Activated CD4-positive, alpha-beta T cell treated with anti-CD3 and anti-CD28 coated beads for 24 hours (primary cell): ENCODE results near the gene ADD2.

Experiments used
- DNase-seq, 2 donors: peaks; one replicate each; pipeline ENCODE4 v3.0.0-alpha.2; 2020; ENCODE audit warnings: low read depth in 2 of 2

Gene ADD2

GRCh38 chr2:70698847-70699246, 69.2 kb downstream of the ADD2 start:
- DNase-seq, result no peak

DNA sequence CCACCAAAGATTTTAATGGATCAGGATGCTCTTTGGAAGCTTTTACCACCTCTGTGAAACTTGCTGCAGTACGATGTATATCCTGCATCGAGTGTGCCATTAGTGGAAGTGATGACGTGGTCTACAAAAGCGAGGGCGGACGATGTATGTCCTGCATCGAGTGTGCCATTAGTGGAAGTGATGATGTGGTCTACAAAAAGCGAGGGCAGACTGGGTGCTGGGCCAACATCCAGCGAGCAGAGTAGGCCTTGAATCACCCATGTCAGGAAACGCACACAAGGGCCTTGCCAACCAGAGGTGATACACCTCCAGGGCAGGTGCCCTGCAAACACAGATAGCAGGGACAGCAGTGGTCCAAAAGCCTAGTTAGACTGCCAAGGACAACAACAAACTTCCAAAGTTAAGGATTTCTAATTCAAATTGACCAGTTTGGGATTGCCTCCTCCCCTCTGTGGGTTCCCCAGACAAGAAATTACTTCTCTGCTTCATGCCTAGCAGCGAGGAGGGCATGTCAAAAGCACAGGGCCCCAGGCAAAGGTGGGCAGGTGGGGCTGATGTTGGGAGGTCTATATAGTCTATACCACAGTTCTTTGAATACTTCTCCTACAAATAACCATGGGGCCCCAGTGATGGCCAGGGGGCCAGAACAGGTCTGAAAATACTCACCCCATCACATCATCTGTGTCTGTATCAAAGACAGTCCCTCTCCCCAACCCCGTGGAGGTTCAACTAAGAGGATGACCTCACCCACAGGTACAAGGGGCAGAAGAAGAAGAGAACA, 70.2 kb downstream of the ADD2 start:
- no peak for DNase-seq

DNA sequence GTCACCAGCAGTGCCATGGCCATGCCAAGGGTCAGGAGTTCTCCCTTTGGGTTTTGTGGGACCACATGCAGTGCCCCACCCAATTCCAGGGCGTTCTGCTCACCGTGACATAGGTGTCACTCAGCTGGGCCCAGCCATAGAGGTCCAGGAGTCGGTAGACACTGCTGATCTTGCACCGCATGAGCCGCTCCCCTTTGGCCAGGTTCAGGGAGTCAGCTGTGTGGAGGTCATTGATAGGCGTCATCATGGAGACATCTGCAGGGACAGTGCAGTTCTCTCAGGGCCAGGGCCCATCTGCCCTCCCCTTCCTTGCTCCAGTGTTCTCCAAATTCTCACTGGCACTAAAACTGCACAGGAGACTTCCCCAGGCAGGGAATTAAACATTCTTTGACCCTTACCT, 71.9 kb downstream of the ADD2 start:
- no peak for DNase-seq

- no peak for DNase-seq
Observed at GRCh38 chr2:70692256-70692655, 75.7 kb downstream of the ADD2 start.

GRCh38 chr2:70691497-70692140, 76.4 kb downstream of the ADD2 start:
- DNase-seq, result no peak

DNA sequence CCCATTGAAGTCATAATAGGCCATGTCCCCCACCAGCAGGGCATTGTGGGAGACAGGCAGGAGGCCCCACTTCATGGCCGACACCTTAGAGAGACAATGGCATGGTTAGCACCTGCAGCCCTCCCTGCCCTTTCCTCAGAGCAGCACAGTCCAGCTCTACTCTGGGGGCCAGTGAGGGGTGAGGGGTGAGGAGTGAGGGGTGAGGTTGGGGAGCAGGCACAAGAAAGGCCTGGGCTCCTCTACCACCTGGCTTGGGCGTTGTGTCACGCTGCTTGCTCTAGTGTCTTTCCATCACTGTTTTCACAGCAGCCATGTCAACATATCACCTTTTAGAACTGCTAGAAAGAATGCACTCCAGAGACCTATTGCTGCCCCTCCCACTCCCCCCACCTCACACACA, 77.2 kb downstream of the ADD2 start:
- no peak for DNase-seq

DNA sequence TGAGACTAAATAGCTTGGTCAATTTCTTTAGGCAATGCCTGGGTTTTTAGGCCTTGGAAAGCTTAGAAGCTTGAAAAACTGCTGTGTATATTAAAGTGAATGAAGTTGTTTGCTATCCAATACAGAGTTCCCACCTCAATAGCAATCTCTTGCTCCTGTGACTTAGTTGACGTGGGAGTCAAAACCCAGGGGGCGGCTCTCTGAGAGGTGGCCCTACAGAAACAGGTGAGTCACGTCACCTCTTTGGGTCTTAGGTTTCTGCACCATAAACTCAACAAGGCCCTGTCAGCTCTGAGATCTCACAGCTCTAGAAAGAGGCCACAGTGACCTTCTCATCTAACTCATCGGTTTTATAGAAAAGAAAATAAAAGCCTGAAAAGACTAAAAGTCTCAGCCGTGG, 79.6 kb downstream of the ADD2 start:
- DNase-seq, result no peak

GRCh38 chr2:70687461-70687795, 80.6 kb downstream of the ADD2 start:
- no peak for DNase-seq

- DNase-seq, result no peak
Observed at GRCh38 chr2:70686577-70687460, 81.2 kb downstream of the ADD2 start.

- no peak for DNase-seq
Observed at GRCh38 chr2:70685771-70686171, 82.2 kb downstream of the ADD2 start.

DNA sequence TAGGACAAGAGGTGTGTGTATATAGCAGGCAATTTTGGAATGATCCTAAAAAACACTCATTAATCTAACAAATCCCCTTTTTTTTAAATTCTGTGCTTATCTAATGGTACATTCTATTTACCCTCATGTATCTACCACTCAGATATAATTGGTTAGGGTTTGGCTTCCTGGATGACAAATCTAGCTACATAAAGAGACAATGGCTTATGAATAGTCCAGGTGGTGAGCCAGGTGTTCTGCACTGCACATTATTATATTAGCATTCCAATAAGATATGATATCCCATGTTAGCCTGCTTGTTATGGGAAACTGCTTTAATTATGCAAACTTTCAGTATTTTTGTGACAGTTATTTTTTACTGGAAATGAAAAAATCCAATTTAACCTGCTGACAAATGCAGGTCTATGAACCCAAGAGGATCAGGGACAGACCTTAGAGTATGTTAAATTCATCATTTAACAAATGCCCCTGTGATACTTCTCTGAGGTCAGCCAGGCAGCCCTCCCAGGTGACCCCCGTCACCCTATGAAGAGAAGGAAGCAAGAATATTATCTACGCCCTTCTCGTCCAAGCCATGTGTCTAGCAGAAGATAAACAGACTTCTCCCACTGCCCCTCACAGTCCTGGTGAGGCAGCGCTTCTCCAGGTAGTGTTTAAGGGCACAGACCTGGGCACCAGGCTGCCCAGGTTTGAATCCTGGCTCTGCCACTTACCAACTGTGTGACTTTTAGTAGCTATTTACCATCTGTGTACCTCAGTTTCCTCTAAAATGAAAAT, 83.0 kb downstream of the ADD2 start:
- DNase-seq, result no peak

DNA sequence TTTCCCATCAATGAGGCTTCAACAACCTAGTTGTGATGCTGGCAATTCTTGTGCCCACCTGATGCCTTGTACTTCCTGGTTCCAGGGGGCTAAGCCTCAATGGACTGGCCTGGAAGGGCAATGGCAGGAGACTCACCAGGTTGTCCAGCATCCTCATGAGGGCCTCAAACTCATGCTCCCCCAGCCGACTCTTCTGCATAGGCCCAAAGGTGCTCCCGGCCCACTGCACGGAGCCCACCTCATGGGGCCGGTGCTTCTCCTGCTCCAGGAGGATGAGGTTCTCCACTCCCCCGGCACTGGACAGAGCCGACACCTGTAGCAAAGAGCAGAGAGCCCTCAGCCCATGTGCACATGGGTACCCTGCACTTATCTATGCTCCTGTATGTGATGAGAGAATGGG, 84.5 kb downstream of the ADD2 start:
- no peak for DNase-seq

GRCh38 chr2:70680735-70681134, 87.3 kb downstream of the ADD2 start:
- DNase-seq, result no peak

DNA sequence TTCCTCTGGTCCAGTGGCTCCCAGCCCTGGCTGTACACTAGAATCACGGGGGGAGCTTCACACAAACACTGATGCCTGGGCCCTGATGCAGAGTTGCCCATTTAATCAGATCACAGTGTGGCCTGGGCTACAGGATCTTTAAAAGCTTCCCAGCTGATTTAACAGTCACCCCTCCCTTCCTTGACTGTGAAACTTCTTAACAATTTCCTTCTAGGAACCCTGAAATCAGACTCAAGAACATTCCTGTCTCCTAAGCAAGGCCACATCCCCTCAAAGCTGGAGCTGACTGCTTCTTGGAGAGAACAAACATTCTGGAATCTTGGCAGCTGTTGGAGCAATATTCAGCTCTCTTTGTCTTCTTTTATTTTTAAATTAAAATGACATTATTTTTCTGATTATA, 88.7 kb downstream of the ADD2 start:
- no peak for DNase-seq

- no peak for DNase-seq
Observed at GRCh38 chr2:70678576-70679143, 89.3 kb downstream of the ADD2 start.

DNA sequence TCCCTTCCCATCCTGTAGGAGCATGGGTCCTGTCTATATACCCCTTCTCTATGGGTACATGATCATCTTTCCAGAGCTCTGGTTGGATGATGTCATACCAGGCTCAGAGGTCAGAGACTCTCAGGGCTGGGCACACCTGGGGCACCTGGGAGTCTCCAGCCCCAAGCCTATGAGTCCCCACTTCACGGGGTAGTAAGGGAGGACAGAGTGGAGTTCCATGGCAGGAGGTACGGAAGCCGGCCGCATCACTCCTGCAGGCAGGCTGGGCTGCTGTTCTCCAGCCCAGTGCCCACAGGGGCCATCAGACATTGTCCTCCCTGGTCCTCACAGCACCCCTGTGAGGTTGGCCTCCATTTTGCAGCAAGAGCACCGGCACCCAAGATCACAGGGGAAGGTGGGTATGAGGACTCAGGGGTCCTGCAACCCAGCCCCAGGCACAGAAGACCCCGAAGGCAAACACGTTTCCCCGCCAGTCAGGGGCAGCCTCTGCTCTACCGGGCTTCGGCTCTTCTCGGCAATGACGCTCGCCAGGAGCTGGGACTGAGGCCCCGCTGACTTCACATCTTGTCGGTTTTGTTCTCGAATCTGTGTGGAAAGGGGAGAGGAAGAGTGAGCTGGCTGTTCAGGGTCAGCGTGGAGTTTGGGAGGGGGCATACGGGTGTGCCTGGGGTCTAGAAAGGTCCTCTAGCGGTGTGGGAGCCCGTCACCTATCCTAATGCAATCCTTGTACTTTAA, 91.5 kb downstream of the ADD2 start:
- DNase-seq, result no peak

DNA sequence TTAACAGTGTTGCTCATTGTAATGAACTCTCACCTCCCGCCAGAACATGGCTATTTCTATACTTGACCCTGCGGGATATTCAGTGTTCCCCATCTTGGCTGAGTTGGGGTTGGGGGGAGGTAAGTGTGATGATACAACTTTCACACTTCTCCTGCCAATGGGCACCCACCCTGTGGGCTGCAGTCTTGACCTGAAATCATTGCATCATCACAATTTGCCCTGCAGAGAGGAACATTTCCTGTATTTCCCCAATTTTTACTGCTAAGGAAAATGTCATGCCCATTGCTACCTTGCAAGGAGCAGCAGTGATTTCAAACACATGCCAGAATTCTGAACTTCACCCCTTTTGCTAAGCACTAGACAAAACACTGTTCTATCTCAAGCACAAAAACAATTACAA, 92.1 kb downstream of the ADD2 start:
- no peak for DNase-seq

DNA sequence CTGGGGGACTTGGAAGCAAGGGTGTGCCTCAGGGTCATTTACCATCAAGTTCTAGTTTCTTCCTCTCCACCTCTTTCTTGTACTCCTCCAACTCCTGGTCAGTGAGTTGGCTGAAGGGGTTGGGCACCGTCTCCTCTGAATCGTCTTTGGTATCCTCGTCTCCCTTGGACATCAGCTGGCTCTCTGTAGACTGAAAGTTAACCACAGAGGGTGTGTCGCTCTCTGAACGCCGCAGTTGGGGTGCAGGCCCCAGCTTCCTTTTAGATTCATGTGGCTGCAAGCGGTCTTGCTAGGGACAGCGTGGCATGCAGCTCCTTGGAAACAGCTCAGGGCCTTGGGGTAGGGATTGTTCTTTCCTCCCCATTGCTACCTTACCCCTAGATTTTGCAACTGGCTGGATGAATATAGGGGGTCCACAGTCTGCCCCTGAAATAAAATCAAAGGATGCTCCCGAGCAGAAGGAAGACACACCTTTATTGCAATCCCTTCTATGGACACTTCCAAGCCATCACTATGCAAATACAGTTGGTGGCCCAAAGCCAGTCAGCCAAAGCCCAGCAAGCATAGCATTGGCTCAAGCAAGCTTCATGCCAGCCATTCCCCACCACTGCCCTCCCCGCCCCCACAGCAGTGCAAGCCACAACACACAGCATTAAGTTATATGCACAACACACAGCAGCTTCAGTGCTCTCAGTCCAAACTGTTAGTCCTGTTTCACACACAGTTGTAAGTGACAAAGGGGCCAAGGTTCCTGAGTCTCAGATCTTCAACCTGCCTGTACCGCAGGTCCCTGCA, 93.2 kb downstream of the ADD2 start:
- DNase-seq, result no peak

- DNase-seq, result no peak
Observed at GRCh38 chr2:70673041-70673647, 94.9 kb downstream of the ADD2 start.
